ENCODE results near the gene LPAR5.
A peak's percentile ranks its signal among the peaks of the same experiment; 100 is the strongest.

The LPAR5 gene

GRCh38 chr12:6640497-6640896, 4.7 kb upstream of the LPAR5 start:
- DNase-seq (ENCODE audit: low read depth, low spot score): no peak

DNA sequence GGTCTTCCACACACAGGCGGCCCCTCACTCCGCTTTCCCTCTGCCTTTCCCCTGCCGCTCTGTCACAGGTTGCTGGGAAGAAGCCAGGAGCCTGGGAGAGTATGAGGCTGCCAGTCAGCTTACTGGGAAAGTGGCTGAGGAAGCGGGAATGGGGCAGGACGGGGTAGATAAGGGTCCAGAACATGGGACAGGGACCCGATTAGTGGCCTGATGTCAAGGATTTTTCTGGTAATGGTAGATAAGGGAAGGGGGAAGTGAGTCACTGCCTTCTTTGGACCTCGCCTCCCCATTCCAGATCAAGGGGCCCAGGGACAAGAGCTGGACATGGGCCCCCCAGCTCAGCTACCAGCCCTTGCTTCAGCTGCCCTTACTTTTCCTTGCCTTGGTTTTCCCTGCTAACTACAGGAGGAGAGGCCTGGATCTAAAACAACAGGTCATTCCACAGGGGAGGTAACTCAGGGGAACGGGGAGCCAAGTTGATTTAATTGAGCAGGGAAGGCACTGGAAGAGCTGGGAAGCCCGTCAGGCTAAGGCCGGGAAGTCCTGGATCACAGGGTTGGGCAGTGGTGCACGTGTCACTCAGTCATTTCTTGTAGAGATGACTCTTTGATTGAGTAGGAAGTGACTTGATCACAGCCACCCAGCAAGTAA, 3.5 kb upstream of the LPAR5 start:
- no peak for DNase-seq (ENCODE audit: low read depth, low spot score)
- H3K4me3 ChIP-seq (ENCODE audit: low read length): no peak overlapping the region

More at GRCh38 chr12:6640497-6640896, 4.7 kb upstream of the LPAR5 start:
- no peak overlapping the region for H3K4me3 ChIP-seq (ENCODE audit: low read length)

DNA sequence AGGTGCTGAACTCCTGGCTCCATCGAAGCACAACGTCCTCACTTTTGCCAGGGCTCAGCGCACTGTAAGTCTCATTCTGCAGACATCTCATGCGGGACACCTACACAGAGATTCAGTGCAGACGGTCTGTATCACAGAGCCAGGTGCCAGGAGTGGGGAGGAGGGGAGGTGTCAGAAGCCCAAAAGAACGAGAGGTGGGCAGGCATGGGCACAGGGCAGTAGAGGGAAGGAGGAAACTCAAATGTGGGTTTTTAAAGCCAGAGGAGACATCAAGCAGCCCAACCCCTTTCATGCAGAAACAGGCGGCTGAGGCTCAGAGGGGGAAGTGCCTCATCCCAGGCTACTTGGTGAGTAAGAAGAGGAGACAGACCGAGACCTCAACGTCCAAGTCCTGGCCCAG, 2.5 kb upstream of the LPAR5 start:
- DNase-seq (ENCODE audit: low read depth, low spot score): no peak
- no peak overlapping the region for H3K4me3 ChIP-seq (ENCODE audit: low read length)

DNA sequence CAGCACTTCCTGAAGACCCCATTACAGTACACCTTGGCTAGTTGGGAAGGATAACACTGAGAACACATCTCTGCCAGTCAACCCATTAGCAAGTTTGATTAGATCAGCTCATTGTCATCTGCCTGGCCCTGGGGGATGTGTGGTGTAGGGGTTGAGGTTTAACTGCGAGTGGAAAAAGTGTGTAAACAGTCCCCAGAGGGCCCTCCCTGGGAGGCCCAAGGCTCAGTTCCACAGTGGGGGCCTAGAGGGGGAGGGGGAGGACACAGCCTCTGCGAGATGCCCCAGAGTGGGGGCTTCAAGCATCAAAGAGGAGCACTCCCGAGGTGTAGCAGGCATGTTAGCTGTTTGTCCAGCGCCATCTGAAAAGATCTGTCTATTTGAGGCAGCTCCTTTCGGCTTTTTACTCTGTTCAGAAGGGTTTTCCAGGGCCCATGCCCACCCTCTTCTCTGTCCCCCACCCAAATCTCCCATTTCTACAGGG, 344 bp downstream of the LPAR5 start:
- DNase-seq (ENCODE audit: low read depth, low spot score): peak; percentile 83
- H3K4me3 ChIP-seq (ENCODE audit: low read length): peak overlapping the region; percentile 27

GRCh38 chr12:6632026-6632983, 3.5 kb downstream of the LPAR5 start:
- DNase-seq (ENCODE audit: low read depth, low spot score): peak; percentile 91
- H3K4me3 ChIP-seq (ENCODE audit: low read length): no peak overlapping the region

- no peak for DNase-seq (ENCODE audit: low read depth, low spot score)
- no peak overlapping the region for H3K4me3 ChIP-seq (ENCODE audit: low read length)
Measured at GRCh38 chr12:6631549-6631961, 4.2 kb downstream of the LPAR5 start.

DNA sequence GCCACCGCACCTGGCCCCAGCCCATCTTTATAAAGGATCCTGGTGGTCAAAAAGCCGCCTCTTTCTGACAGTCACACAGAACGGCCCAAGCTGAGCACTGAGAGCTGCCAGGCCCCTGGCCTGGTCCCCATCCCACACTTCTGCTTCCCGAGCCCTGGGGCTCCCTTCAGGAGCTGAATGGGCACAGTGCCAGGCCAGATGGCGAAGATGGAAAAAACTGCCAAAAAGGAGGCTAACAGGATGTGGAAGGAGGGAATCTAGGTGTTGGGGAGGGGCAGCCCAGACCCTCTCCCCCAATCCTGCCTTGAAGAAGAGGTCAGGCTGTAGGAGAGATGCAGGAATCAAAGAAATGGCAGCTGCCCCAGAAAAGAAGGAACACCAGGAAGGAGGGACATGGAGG, 5.0 kb downstream of the LPAR5 start:
- H3K4me3 ChIP-seq (ENCODE audit: low read length): no peak overlapping the region
- DNase-seq (ENCODE audit: low read depth, low spot score): no peak

GRCh38 chr12:6627616-6628015, 8.1 kb downstream of the LPAR5 start:
- H3K4me3 ChIP-seq (ENCODE audit: low read length): peak overlapping the region; percentile 66
- peak; percentile 87 for DNase-seq (ENCODE audit: low read depth, low spot score)

DNA sequence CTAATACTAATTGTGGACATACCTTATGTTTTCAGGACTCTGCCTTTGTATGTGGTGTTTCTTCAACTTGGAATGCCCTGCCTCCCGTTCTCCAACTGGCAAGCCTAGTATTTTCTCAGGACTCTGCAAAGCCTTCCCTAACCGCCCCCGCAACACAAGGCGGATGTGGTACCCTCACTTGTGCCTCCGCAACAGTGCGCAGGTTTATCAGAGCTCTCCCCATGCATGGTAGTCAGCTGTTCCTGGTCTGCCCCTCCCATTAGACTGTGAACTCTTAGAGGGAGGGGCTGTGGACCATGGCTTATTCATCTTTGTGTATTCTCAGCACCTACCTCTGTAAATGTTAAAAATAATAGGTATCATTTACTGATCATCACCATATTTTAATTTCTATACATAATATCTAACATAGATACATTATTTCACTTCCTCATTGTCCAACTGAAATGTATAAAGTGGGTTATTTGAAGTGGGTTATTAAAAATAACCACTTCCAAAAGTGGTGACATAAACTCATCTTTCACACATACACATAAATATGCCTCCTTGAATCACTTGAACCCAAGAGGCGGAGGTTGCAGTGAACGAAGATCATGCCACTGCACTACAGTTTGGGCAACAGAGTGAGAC, 9.0 kb downstream of the LPAR5 start:
- peak overlapping the region; percentile 66 for H3K4me3 ChIP-seq (ENCODE audit: low read length)
- DNase-seq (ENCODE audit: low read depth, low spot score): peak; percentile 92

DNA sequence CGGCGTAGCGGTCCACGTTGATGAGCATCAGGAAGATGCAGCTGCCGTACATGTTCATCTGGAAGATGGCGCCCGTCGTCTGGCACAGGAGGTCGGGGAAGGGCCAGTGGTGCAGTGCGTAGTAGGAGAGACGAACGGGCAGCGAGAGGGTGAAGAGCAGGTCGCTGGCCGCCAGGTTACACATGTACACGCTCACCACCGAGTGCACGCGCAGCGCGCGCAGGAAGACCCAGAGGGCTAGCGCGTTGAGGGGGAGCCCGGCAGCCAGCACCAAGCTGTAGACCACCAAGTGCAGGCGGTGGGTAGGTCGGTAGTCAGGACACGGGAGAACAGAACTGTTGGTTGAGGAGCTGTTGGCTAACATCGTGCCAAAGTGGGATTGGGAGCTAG, 14.9 kb downstream of the LPAR5 start:
- DNase-seq (ENCODE audit: low read depth, low spot score): no peak
- H3K4me3 ChIP-seq (ENCODE audit: low read length): no peak overlapping the region

- no peak overlapping the region for H3K4me3 ChIP-seq (ENCODE audit: low read length)
- DNase-seq (ENCODE audit: low read depth, low spot score): no peak
Measured at GRCh38 chr12:6620137-6620884, 15.4 kb downstream of the LPAR5 start.

GRCh38 chr12:6618483-6619225, 17.1 kb downstream of the LPAR5 start:
- H3K4me3 ChIP-seq (ENCODE audit: low read length): no peak overlapping the region

DNA sequence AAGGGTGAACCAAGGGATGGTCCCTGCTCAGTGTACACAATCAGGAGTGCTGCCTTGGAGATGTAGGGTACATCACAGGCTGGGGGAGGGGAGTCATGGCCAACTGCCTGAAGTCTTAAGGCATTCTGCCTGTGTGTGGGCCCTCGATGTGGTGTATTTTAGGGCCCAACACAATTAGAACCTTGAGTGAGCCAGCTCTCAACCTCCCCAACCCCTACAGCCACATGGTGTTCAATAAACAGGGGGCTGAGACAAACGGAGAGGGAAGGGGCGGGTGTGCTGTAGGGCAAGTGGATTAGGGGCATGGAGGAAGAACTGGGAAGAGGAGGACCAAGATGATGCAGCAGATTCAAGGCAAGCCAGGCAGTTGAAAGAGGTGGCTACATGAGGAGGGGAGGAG, 20.0 kb downstream of the LPAR5 start:
- no peak overlapping the region for H3K4me3 ChIP-seq (ENCODE audit: low read length)
- no peak for DNase-seq (ENCODE audit: low read depth, low spot score)

More at GRCh38 chr12:6618483-6619225, 17.1 kb downstream of the LPAR5 start:
- no peak for DNase-seq (ENCODE audit: low read depth, low spot score)

- no peak overlapping the region for H3K4me3 ChIP-seq (ENCODE audit: low read length)
- no peak for DNase-seq (ENCODE audit: low read depth, low spot score)
Measured at GRCh38 chr12:6614513-6615172, 21.1 kb downstream of the LPAR5 start.

DNA sequence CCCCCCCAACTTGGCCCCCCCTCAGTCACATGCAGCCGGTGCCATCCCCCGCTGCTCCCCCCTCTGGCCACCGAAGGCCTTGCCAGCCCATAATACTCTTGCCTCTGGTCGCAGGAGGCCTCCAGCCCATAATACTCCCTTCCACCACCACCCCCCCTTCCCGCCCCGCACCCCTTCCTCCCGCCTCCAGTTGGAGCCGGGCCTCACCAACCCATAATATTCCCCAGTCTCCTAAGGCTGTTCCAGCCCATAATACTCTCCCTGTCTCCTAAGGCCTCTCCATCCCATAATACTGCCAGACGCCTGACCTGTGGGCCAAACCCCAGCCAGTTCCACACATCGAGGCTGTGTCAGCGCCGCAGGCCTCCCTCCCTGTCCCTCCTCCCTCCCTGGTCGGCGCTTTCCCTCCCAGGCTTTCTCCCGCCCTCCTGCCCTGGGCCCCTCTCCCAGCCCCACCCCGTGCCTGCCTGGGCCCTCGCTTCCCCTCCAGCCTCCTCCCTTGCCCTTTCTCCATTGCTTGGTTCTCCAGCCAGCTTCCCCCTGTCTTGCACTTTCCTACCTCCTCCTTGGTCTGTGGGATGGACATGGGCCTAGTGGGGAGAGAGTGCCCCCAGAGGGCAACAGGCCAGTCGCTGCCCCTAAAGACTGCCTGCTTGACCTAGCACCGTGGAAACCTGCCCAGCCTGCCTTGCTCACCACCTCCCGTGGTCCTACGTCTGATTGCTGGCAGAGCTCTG, 21.8 kb downstream of the LPAR5 start:
- H3K4me3 ChIP-seq (ENCODE audit: low read length): no peak overlapping the region

GRCh38 chr12:6613015-6613775, 22.6 kb downstream of the LPAR5 start:
- DNase-seq (ENCODE audit: low read depth, low spot score): peak; percentile 71
- peak overlapping the region; percentile 24 for H3K4me3 ChIP-seq (ENCODE audit: low read length)

More for the DNA sequence above, 21.8 kb downstream of the LPAR5 start:
- peak; percentile 79 for DNase-seq (ENCODE audit: low read depth, low spot score)

GRCh38 chr12:6612652-6613014, 23.1 kb downstream of the LPAR5 start:
- peak overlapping the region; percentile 2 for H3K4me3 ChIP-seq (ENCODE audit: low read length)
- DNase-seq (ENCODE audit: low read depth, low spot score): no peak
